SJCRH30 (cell line): ENCODE measurements around the gene DHRS1. TPM values are rescaled to one million over a fixed set of nuclear protein-coding genes. Genes with fewer than 3 reads are reported as not detected.
A peak's percentile ranks its signal among the peaks of the same experiment; 100 is the strongest.

Experiments
- DNase-seq, 2 experiments: peaks; one replicate each; pipeline ENCODE4 v3.0.0-alpha.2; 2015 to 2020
- H3K27ac ChIP-seq: fragments of 250-450 bp; sonication (Bioruptor Pico); 2 replicates; pipeline ENCODE4 v1.5.1; 2020; ENCODE audit warnings: mild to moderate bottlenecking, moderate library complexity
- H3K27me3 ChIP-seq: fragments of 250-450 bp; sonication (Bioruptor Pico); 2 replicates; pipeline ENCODE4 v1.5.1; 2020; ENCODE audit warnings: mild to moderate bottlenecking, moderate library complexity
- H3K36me3 ChIP-seq: fragments of 250-450 bp; sonication (Bioruptor Pico); 2 replicates; pipeline ENCODE4 v1.5.1; 2020; ENCODE audit warnings: mild to moderate bottlenecking, moderate library complexity
- H3K4me1 ChIP-seq: fragments of 250-450 bp; sonication (Bioruptor Pico); 2 replicates; pipeline ENCODE4 v1.5.1; 2020; ENCODE audit warnings: mild to moderate bottlenecking, moderate library complexity
- H3K4me3 ChIP-seq: fragments of 250-450 bp; sonication (Bioruptor Pico); 2 replicates; pipeline ENCODE4 v1.5.1; 2020; ENCODE audit warnings: mild to moderate bottlenecking, moderate library complexity
- H3K9me3 ChIP-seq: fragments of 250-450 bp; sonication (Bioruptor Pico); replicated peaks from 2 replicates; pipeline ENCODE4 v1.5.1; 2020; ENCODE audit warnings: mild to moderate bottlenecking, moderate library complexity
- total RNA-seq: library from RNA; depleted of rRNA; stranded (reverse); fragments of >200 nt; shearing (Covaris generic); gene quantifications from 2 replicates; pipeline ENCODE4 v1.2.3, GENCODE V29; 2014

Gene DHRS1
- total RNA-seq, 1 experiment from 2014 or later: 9.5 TPM

DNA sequence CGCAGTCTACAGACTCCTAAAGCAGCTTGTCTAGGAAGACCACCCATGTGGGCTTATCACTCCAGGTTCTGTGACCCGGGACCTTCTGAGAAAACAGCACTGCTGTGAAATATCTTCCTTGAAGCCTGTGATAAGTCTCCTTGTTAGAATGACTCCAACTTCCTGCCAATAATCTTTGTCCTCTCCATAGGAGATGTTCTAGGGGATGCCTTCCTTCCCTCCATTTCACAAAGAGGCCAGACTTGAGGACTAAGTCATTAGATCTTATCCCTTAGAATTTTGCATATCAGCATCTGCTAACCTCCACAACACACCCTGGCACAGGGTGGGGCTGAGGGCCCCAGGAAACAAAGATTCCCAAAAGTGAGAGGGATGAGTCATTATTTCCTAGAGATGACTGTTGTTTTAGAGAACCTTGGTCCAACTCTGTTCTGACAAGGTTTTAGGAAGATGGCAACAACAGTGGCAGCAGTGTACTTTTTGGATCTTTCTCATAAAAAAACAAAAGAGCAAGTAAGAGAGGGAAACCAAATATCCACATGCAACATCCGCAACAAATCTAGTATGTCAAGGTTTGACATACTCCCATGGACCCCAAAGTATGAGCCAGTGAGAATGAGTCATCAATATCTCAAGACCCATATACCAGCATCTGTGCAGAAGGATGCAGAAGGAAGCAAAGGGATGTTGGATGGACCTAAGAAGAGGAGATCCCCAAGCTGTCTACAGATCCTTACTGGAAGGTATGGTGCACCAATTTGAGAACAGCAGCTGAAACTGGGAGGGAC lies 17.8 kb upstream of the DHRS1 start:
- Histone ChIP-seq H3K4me1 (no peaks in the 10 kb centered on the region), H3K27ac (no peak overlapping the region), H3K4me3 (no peak overlapping the region), H3K36me3 (no peaks in the 10 kb centered on the region), H3K27me3 (0 out of 2 replicates have a peak, but pooled peaks cover 4% of the 10 kb centered on the region), H3K9me3 (no peaks in the 10 kb centered on the region)
- DNase-seq: no peak

- Histone ChIP-seq H3K4me1 (no peaks in the 10 kb centered on the region), H3K27me3 (no peaks in the 10 kb centered on the region)
Observed at GRCh38 chr14:24316597-24316950, 17.0 kb upstream of the DHRS1 start.

DNA sequence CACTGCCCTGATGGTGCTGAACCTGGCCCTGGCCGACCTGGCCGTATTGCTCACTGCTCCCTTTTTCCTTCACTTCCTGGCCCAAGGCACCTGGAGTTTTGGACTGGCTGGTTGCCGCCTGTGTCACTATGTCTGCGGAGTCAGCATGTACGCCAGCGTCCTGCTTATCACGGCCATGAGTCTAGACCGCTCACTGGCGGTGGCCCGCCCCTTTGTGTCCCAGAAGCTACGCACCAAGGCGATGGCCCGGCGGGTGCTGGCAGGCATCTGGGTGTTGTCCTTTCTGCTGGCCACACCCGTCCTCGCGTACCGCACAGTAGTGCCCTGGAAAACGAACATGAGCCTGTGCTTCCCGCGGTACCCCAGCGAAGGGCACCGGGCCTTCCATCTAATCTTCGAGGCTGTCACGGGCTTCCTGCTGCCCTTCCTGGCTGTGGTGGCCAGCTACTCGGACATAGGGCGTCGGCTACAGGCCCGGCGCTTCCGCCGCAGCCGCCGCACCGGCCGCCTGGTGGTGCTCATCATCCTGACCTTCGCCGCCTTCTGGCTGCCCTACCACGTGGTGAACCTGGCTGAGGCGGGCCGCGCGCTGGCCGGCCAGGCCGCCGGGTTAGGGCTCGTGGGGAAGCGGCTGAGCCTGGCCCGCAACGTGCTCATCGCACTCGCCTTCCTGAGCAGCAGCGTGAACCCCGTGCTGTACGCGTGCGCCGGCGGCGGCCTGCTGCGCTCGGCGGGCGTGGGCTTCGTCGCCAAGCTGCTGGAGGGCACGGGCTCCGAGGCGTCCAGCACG lies 16.4 kb upstream of the DHRS1 start:
- H3K27me3 ChIP-seq: no peaks in the 10 kb centered on the region
- DNase-seq: no peak

More at GRCh38 chr14:24316597-24316950, 17.0 kb upstream of the DHRS1 start:
- Histone ChIP-seq H3K9me3 (no peaks in the 10 kb centered on the region), H3K4me3 (no peak overlapping the region), H3K27ac (no peak overlapping the region), H3K36me3 (no peaks in the 10 kb centered on the region)
- no peak for DNase-seq

DNA sequence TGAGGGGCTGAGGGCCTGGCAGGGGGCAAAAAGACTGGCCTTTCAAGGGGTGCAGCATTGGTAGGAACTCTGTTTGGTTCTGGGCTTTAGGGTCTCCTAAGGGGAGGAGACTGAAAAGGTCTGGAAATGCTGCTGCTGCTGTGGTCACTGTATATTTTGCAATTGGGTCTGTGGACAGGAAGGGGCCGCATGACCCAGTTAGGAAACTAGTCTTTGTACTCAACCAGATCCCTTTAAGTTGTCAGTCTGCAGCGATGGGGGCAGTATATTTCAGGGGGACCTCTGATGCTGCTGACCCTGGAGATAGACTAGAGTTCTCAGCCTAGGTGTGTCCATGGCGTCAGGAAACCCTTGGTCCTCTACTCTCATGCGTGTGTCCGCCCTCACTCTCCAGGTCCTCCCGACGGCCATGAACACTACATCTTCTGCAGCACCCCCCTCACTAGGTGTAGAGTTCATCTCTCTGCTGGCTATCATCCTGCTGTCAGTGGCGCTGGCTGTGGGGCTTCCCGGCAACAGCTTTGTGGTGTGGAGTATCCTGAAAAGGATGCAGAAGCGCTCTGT lies 15.7 kb upstream of the DHRS1 start:
- Histone ChIP-seq H3K4me1 (no peaks in the 10 kb centered on the region), H3K27me3 (no peaks in the 10 kb centered on the region), H3K9me3 (no peaks in the 10 kb centered on the region), H3K36me3 (no peaks in the 10 kb centered on the region), H3K27ac (no peak overlapping the region), H3K4me3 (no peak overlapping the region)
- no peak for DNase-seq

More for the DNA sequence above, 16.4 kb upstream of the DHRS1 start:
- H3K27ac ChIP-seq: no peak overlapping the region
- no peaks in the 10 kb centered on the region for H3K36me3 ChIP-seq
- no peak overlapping the region for H3K4me3 ChIP-seq
- H3K9me3 ChIP-seq: no peaks in the 10 kb centered on the region
- no peaks in the 10 kb centered on the region for H3K4me1 ChIP-seq

DNA sequence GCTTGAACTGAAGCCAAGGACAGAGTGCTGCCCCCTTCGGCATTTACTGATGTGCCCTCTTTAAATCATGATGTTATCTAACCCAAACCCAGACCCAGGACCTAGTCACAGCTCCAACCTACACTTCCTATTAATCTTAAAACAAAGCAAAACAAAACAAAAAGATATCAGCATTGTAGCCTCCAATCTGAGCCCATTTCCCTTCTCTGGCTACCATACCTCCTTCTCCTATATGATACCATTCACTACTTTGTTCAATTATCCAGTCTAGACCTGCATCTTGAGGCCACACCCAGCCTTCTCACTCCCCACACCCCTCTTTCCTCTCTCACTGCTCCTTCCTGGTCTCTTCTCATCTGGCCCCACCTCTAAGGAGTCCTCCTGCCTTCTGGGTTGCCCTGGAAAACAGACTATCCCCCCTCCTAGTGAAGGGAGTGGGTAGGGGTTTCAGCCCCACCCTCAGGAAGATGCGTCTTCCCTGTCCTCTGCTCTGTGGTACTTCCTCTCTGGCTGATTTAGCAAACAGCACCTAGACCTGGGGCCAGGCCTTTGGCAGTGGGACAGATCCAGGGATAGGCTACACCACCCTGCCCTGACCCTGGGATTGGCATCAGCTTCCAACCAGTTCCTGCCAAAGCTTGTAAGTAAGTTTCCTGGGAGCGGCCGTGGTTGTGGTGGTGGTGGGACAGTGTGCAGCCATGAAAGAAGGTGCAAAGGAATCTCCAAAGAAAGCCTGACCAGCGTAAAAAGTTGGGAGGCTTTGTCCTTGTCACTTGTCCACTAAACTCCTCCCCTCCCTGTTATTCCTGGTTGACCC lies 15.0 kb upstream of the DHRS1 start:
- no peak overlapping the region for H3K27ac ChIP-seq
- no peak overlapping the region for H3K4me3 ChIP-seq
- H3K36me3 ChIP-seq: no peaks in the 10 kb centered on the region; the same call in 1 of the 2 replicates
- no peaks in the 10 kb centered on the region for H3K27me3 ChIP-seq
- no peak for DNase-seq
- no peaks in the 10 kb centered on the region for H3K4me1 ChIP-seq
- H3K9me3 ChIP-seq: no peaks in the 10 kb centered on the region

GRCh38 chr14:24313913-24314312 lies 14.3 kb upstream of the DHRS1 start:
- Histone ChIP-seq H3K4me1 (no peaks in the 10 kb centered on the region), H3K36me3 (peaks cover 6% of the 10 kb centered on the region; the same call in 1 of the 2 replicates), H3K4me3 (no peak overlapping the region), H3K27me3 (no peaks in the 10 kb centered on the region), H3K9me3 (no peaks in the 10 kb centered on the region), H3K27ac (no peak overlapping the region)
- DNase-seq: no peak

DNA sequence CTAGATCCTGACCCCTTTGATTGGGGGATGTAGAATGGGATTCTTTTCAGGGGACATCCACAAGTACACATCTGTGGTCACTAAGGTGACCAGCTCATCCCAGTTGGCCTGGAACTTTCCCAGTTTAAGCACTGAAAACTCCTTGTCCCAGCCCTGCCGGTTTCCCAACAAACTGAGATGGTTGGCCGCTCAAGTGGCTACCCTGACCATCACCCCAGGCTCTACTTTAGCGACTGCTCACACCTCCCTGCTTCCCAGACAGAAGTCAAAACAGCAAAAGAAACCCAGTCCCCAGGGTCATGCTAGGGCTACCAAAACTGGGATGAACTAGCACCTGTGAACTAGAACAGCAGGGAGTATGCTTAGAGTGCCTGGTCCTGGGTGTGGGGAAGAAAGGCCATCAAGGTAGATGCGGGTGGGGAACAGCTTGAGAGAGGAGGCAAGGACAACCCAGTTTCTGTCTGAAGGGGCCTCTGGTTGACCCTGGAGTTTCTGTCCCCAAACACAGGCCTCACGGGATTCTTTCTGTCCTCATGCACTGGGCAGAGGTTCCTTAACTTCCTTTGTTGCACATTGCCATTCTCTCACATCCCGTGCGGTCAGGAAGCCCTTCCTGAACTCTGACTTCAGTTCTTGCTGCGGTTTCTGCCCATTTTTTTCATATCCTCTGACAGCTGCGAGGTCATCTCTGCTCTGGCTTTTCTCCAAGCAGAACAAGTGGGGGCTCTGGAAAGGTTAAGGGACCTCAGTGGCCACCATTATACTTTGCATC lies 13.3 kb upstream of the DHRS1 start:
- no peaks in the 10 kb centered on the region for H3K9me3 ChIP-seq
- H3K36me3 ChIP-seq: peaks cover 13% of the 10 kb centered on the region
- H3K4me3 ChIP-seq: no peak overlapping the region
- no peaks in the 10 kb centered on the region for H3K27me3 ChIP-seq
- H3K4me1 ChIP-seq: no peaks in the 10 kb centered on the region
- H3K27ac ChIP-seq: no peak overlapping the region
- peak; percentile 21 to 38 for DNase-seq

GRCh38 chr14:24311837-24312615 lies 12.4 kb upstream of the DHRS1 start:
- no peak overlapping the region for H3K27ac ChIP-seq

GRCh38 chr14:24310646-24311604 lies 11.3 kb upstream of the DHRS1 start, which contains the start of gene LTB4R:
Gene LTB4R, plus strand, starts transcription at chr14:24311502. Its CDS starts 4,150 bp downstream, at chr14:24315652.
- H3K27ac ChIP-seq: no peak within 1 kb of the TSS
- no peak within 1 kb of the TSS for H3K4me3 ChIP-seq
- no peaks in the 10 kb centered on the region for H3K27me3 ChIP-seq
- no peaks in the 10 kb centered on the region for H3K4me1 ChIP-seq
- no peak for DNase-seq
- H3K36me3 ChIP-seq: peaks cover 17% of the 10 kb centered on the region
- no peaks in the 10 kb centered on the region for H3K9me3 ChIP-seq

More at GRCh38 chr14:24311837-24312615, 12.4 kb upstream of the DHRS1 start:
- H3K4me1 ChIP-seq: no peaks in the 10 kb centered on the region
- no peak for DNase-seq
- H3K27me3 ChIP-seq: no peaks in the 10 kb centered on the region
- H3K36me3 ChIP-seq: peaks cover 13% of the 10 kb centered on the region
- no peak overlapping the region for H3K4me3 ChIP-seq
- no peaks in the 10 kb centered on the region for H3K9me3 ChIP-seq

DNA sequence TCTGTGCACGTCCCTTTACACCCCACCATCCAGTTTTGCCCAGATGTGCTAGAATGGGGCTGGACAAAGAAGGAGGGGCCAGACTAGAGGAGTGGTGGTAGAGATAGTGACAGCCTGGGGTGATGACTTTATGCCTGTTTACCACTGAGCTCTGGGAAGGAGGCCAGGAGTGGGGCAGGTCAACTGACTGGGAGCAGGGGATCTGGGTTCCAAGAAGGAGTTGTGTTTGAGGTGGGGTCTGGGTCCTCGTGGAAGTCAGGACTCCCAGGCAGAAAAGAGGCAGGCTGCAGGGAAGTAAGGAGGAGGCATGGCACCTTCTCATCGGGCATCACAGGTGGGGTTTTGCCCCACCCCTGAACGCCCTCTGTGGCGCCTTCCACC lies 10.7 kb upstream of the DHRS1 start:
- H3K4me3 ChIP-seq: no peak overlapping the region

DNA sequence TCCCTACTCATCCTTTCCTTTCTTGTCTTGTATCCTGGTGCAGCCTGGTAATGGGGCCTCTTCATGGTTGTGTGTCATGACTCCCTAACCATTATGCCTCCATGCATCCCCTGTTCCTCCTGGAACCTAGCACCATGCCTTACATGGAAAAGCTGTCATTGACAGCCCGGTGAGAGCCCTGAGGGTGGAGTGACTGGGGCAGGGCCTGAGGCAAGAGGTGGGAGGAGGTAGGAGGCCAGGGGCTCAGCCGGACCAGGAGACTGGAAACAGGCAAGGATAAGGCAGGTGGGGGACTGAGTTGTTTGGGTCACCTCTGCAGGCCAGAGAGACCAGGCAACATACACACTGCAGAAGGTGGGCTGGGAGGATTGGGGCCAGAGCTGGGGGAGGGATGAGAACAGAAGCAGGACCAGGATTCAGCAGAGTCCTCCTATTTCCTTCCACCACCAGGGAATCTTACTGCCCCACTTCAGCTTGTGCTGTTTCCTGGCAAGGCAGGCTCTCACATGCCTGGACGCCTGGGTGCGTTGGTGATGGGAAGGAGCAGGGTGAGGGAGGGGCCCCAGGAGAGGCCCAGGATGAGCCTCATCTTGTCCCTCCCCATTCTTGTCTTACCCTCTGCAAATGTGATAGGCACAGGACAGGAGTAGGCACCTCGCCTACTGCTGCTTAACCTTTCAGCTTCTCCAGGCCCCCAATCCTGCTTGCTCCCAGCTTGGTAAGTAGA lies 10.1 kb upstream of the DHRS1 start, which contains the start of gene LTB4R2:
Gene LTB4R2, plus strand, starts transcription at position 603 of the 727 bp plus-strand sequence. CDS start 525 bp downstream, outside the sequence.
- Histone ChIP-seq H3K27me3 (no peaks in the 10 kb centered on the region), H3K36me3 (peaks cover 28% of the 10 kb centered on the region), H3K9me3 (no peaks in the 10 kb centered on the region), H3K4me1 (no peaks in the 10 kb centered on the region), H3K27ac (no peak within 1 kb of the TSS), H3K4me3 (no peak within 1 kb of the TSS)
- no peak for DNase-seq

More for the DNA sequence above, 10.7 kb upstream of the DHRS1 start:
- H3K27me3 ChIP-seq: no peaks in the 10 kb centered on the region
- no peak overlapping the region for H3K27ac ChIP-seq
- H3K36me3 ChIP-seq: peaks cover 24% of the 10 kb centered on the region
- no peaks in the 10 kb centered on the region for H3K9me3 ChIP-seq
- DNase-seq: no peak
- H3K4me1 ChIP-seq: no peaks in the 10 kb centered on the region
